Activated CD4-positive, alpha-beta T cell treated with anti-CD3 and anti-CD28 coated beads, Interleukin-2, amount 10 ng/mL, durations not matched to agents 7 days and 5 days (primary cell): ENCODE results near the gene PRR13. TPM values are rescaled to one million over a fixed set of nuclear protein-coding genes. Genes with fewer than 3 reads are reported as not detected.
A peak's percentile ranks its signal among the peaks of the same experiment; 100 is the strongest.
"Not testable (repeated sequence)": the region's sequence is repeated elsewhere in the genome, so short reads cannot be mapped to it uniquely, and the experiment has no call there.

Source experiments
- CTCF ChIA-PET: fragments of 350-600 bp; sonication (Branson Sonifier 250); formaldehyde crosslinking; loops from one replicate; lab custom pipeline; 2021; ENCODE audit warnings: antibody characterized with exemption; lab: Charles Lee
- POLR2A ChIA-PET: fragments of 350-600 bp; sonication (Branson Sonifier 250); formaldehyde crosslinking; loops from one replicate; lab custom pipeline; 2021; ENCODE audit warnings: antibody characterized with exemption; lab: Charles Lee
- DNase-seq: peaks from one replicate; pipeline ENCODE4 v3.0.0-alpha.2; 2020
- H3K27ac Mint-ChIP-seq: one replicate; pipeline ENCODE4 v1.8.0; 2021; ENCODE audit warnings: mild to moderate bottlenecking, moderate library complexity, mixed read lengths
- H3K27me3 Mint-ChIP-seq: one replicate; pipeline ENCODE4 v1.8.0; 2021; ENCODE audit warnings: mixed read lengths
- H3K36me3 Mint-ChIP-seq: one replicate; pipeline ENCODE4 v1.8.0; 2021; ENCODE audit warnings: low read depth, mixed read lengths
- H3K4me1 Mint-ChIP-seq: one replicate; pipeline ENCODE4 v1.8.0; 2021; ENCODE audit warnings: mixed read lengths
- H3K4me3 Mint-ChIP-seq: one replicate; pipeline ENCODE4 v1.8.0; 2021; ENCODE audit warnings: mild to moderate bottlenecking, moderate library complexity, mixed read lengths
- H3K9me3 Mint-ChIP-seq: one replicate; pipeline ENCODE4 v1.8.0; 2021; ENCODE audit warnings: mixed read lengths
- total RNA-seq, 2 experiments: library from RNA; stranded (reverse); gene quantifications; one replicate each; pipeline ENCODE4 v1.2.3, GENCODE V29; 2021

PRR13 gene, protein sequence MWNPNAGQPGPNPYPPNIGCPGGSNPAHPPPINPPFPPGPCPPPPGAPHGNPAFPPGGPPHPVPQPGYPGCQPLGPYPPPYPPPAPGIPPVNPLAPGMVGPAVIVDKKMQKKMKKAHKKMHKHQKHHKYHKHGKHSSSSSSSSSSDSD
- 100 to 1,000 TPM; 223 to 229 TPM for total RNA-seq

DNA sequence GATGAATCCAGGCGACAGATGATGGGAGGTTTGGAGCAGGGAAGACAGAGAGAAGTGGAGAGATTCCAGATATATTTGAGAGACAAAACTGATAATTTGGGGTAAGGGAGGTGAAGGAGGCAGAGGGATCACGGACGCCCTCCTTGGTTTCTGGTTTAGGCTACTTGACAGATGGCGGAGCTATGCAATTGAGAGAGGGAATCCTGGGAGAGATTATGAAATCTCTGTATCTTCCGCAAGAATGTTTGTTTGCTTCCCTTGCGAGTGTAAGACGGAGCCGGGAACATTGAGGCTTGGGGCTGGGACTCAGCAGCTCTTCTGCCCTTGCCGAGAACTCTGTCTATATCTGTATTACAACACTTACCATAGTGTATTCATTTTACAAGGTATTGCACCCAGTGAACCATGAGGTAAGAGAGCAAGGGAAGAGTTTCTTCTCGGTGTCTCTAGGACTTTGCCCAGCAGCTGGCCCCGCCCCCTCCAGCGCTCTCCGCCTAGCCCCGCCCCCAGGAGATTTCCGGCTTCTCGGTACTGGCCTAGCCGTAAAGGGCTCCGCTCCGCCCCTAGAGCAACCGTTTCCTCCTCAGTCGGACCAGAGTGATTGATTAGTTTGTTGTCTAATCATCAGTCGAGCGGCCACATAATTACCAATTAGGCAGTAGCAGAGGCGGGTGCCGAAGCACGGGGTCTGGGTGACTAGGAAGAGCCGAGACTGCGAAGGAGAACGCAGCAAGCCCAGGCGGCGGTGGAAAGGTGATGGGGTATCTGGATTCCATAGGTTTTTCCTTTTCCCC, at the start of gene PRR13:
Gene PRR13, plus strand, starts transcription at position 695 of the 794 bp plus-strand sequence. CDS start 981 bp downstream, outside the sequence.
- peaks cover 39% of the 10 kb centered on the region for H3K4me1 Mint-ChIP-seq
- ChIA-PET CTCF (interaction anchor here (0.5 to 1.7 kb wide), 6 partner anchors 8 to 89 kb away, joined by 3 to 7 read pairs (median 5); no protein-coding TSS in a partner anchor), POLR2A (interaction anchor here (0.6 kb wide), 1 partner anchor 22 kb away, joined by 3 read pairs; no protein-coding TSS in a partner anchor)
- peak within 1 kb of the TSS; percentile 91 for H3K27ac Mint-ChIP-seq
- peak within 1 kb of the TSS; percentile 89 for H3K4me3 Mint-ChIP-seq
- H3K27me3 Mint-ChIP-seq: no peaks in the 10 kb centered on the region
- no peaks in the 10 kb centered on the region for H3K9me3 Mint-ChIP-seq
- peaks cover 25% of the 10 kb centered on the region for H3K36me3 Mint-ChIP-seq
- peak; percentile 100 for DNase-seq

DNA sequence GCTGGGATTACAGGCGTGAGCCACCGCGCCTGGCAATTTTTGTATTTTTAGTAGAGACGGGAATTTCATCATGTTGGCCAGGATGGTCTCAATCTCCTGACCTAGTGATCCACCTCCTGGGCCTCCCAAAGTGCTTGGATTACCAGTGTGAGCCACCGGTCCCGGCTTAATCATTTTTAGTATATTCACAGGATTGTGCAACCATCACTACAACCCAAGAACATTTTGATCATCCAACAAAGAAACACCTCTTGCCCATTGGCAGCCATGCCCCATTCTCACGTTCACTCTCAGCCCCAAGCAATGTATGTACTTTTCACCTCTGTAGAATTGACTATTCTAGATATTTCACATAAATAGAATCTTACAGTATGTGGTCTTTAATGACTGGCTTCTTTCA, 41.6 kb upstream of the PRR13 start:
- H3K27ac Mint-ChIP-seq: no peak overlapping the region
- no peak for DNase-seq
- ChIA-PET CTCF (interaction anchor here (1.0 kb wide), 1 partner anchor 18 kb away, joined by 5 read pairs; no protein-coding TSS in a partner anchor), POLR2A (no interaction called here)
- no peaks in the 10 kb centered on the region for H3K27me3 Mint-ChIP-seq
- no peak overlapping the region for H3K4me3 Mint-ChIP-seq
- peaks cover 16% of the 10 kb centered on the region for H3K4me1 Mint-ChIP-seq
- peaks cover 17% of the 10 kb centered on the region for H3K36me3 Mint-ChIP-seq
- no peaks in the 10 kb centered on the region for H3K9me3 Mint-ChIP-seq

DNA sequence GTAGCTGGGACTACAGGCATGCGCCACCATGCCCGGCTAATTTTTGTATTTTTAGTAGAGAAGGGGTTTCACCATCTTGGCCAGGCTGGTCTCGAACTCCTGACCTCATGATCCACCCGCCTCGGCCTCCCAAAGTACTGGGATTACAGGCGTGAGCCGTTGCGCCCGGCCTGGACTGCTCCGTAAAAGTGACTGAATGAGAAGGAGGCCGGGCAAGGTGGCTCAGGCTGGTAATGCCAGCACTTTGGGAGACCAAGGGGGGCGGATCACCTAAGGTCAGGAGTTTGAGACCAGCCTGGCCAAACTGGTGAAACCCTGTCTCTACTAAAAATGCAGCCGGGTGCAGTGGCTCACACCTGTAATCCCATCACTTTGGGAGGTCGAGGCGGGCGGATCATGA, 39.2 kb upstream of the PRR13 start:
- H3K9me3 Mint-ChIP-seq, DNase-seq, H3K4me1 Mint-ChIP-seq, H3K4me3 Mint-ChIP-seq, H3K27me3 Mint-ChIP-seq, POLR2A ChIA-PET, H3K27ac Mint-ChIP-seq: not testable (repeated sequence)
- CTCF ChIA-PET: interaction anchor here (1.1 to 1.3 kb wide), 2 partner anchors 15 to 49 kb away, joined by 3 read pairs; no protein-coding TSS in a partner anchor
- H3K36me3 Mint-ChIP-seq: peaks cover 24% of the 10 kb centered on the region

DNA sequence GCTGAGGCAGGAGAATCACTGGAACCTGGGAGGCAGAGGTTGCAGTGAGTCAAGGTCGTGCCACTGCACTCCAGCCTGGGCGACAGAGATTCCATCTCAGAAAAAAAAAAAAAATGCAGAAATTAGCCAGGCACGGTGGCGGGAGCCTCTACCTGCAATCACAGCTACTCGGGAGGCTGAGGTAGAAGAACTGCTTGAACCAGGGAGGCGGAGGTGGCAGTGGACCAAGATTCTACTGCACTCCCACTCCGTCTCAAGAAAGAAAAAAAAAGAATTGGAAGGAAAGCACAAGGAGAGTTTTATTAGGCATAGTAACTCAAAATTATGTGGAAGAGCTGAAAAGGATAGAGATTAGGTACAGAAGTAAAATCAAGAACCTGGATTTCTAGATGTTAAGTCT, 38.7 kb upstream of the PRR13 start:
- no peak overlapping the region for H3K4me3 Mint-ChIP-seq
- no peaks in the 10 kb centered on the region for H3K27me3 Mint-ChIP-seq
- CTCF ChIA-PET: interaction anchor here (0.6 to 1.3 kb wide), 3 partner anchors 14 to 82 kb away, joined by 3 to 4 read pairs (median 3); no protein-coding TSS in a partner anchor
- H3K9me3 Mint-ChIP-seq: no peaks in the 10 kb centered on the region
- H3K4me1 Mint-ChIP-seq: peaks cover 3% of the 10 kb centered on the region
- no peak for DNase-seq
- peaks cover 24% of the 10 kb centered on the region for H3K36me3 Mint-ChIP-seq
- POLR2A ChIA-PET: no interaction called here
- no peak overlapping the region for H3K27ac Mint-ChIP-seq

DNA sequence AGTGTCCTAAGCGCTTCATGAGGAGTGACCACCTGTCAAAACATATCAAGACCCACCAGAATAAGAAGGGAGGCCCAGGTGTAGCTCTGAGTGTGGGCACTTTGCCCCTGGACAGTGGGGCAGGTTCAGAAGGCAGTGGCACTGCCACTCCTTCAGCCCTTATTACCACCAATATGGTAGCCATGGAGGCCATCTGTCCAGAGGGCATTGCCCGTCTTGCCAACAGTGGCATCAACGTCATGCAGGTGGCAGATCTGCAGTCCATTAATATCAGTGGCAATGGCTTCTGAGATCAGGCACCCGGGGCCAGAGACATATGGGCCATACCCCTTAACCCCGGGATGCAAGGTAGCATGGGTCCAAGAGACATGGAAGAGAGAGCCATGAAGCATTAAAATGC, 30.6 kb upstream of the PRR13 start:
- H3K4me3 Mint-ChIP-seq: no peak overlapping the region
- H3K27me3 Mint-ChIP-seq: no peaks in the 10 kb centered on the region
- peaks cover 28% of the 10 kb centered on the region for H3K4me1 Mint-ChIP-seq
- H3K36me3 Mint-ChIP-seq: peaks cover 50% of the 10 kb centered on the region
- POLR2A ChIA-PET: no interaction called here
- CTCF ChIA-PET: interaction anchor here (1.9 to 2.7 kb wide), 2 partner anchors 10 to 90 kb away, joined by 6 to 7 read pairs; partner anchors contain the start of gene AAAS
- no peak overlapping the region for H3K27ac Mint-ChIP-seq
- no peaks in the 10 kb centered on the region for H3K9me3 Mint-ChIP-seq
- DNase-seq: no peak

DNA sequence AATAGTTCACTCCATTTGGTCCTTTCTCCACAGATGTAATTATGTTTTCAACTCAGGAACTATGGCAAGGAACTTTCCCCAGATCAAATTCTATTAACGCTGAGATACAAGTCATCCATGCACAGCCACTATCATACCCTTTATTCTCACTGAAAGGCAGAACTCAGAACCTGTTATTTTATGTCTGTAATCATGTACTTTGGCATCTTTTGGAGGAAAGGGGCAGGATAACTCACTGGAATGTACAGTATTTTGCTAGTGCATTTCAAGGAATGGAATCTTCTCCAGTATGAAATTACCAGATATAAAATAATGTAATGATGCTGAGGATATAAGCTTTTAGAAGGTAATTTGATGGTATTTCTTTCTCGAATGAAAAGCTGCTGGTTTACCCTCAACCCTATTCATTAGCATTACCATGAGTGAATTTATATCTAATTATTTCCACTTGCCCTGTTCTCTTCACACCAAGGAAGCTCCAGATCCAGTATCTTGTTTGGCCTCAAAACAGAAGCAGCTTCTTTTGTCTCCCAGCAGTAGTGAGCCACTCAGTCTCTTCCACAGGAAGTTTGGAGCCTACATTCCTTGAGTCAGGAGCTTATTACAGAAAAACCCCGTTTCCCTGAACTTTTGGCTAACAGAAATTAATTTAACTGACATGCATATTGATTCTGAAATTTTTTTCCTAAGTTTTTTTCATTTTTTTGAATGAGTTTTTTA, 27.9 kb upstream of the PRR13 start:
- POLR2A ChIA-PET: interaction anchor here (0.9 kb wide), 1 partner anchor 25 kb away, joined by 3 read pairs; no protein-coding TSS in a partner anchor
- no peaks in the 10 kb centered on the region for H3K9me3 Mint-ChIP-seq
- H3K4me1 Mint-ChIP-seq: peaks cover 45% of the 10 kb centered on the region
- no peak overlapping the region for H3K27ac Mint-ChIP-seq
- DNase-seq: no peak
- CTCF ChIA-PET: interaction anchor here (0.9 to 2.8 kb wide), 2 partner anchors 17 to 61 kb away, joined by 4 to 12 read pairs; no protein-coding TSS in a partner anchor
- H3K4me3 Mint-ChIP-seq: no peak overlapping the region
- H3K27me3 Mint-ChIP-seq: no peaks in the 10 kb centered on the region
- peaks cover 42% of the 10 kb centered on the region for H3K36me3 Mint-ChIP-seq

DNA sequence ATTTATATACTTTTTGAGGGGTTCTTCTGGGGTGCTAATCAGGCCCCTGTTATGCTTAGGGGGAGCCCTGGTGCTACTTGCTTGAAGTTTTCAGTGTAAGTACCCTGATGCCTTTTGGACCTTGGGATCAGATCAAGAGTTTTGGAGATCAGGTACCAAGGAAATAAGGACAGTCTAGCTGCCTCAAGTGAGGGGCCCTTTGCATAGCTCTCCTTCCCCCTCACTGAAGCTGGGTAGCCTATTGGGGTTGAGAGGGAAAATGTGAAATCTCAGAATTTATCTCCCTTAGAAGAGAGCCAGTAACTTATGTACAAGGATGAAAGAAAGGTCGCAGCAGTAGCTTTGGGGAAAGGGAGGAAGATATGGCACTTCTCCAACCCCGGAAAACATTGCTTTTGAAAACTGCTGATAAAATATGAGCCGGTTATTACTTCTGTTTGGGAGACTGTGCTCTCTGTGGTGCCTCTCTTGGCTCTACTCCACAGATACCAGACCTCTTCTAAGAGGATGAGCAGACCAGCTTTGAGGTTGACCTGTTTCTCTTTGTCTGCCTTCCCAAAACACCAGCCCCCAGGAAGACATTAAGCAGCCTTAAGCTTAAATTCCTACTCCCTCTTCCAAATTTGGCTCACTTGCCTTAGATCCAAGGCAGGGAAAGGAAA, 26.6 kb upstream of the PRR13 start:
- Mint-ChIP-seq H3K4me3 (no peak overlapping the region), H3K27ac (no peak overlapping the region), H3K9me3 (no peaks in the 10 kb centered on the region), H3K4me1 (peaks cover 48% of the 10 kb centered on the region), H3K27me3 (no peaks in the 10 kb centered on the region), H3K36me3 (peaks cover 36% of the 10 kb centered on the region)
- POLR2A ChIA-PET: interaction anchor here (0.7 kb wide), 1 partner anchor 14 kb away, joined by 3 read pairs; no protein-coding TSS in a partner anchor
- CTCF ChIA-PET: interaction anchor here (0.6 to 2.8 kb wide), 6 partner anchors 10 to 228 kb away, joined by 3 to 12 read pairs (median 3); no protein-coding TSS in a partner anchor
- no peak for DNase-seq

DNA sequence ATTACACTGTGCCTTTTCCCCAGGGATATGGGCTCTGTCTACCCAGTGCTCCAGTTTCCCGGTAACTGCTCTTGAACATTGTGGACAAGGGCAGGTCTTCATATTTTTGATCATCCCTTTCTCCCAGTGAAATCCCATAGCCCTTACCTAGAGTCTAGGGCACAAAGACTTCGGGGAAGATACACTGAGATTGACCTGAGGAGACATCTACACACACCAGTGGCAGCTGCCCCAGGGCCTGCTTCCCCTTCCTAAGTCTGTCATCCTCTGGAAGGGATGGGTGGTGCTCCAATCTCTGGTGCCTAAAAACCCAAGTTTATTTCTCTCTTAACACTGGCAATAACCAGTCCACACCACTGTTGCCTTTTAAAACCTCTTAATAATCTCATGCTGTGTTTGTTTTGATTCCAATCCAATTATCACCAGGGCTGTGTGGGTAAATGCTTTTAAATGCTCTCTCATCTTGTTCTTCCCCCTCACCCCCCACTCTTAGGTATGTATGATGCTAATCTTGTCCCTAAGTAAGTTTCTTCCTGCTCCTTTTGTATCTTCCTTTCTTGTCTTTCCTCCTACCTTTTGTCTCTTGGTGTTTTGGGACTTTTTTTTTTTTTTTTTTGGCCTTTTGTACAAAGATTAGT, 25.7 kb upstream of the PRR13 start:
- H3K27me3 Mint-ChIP-seq, H3K9me3 Mint-ChIP-seq, DNase-seq, H3K4me3 Mint-ChIP-seq, H3K27ac Mint-ChIP-seq: not testable (repeated sequence)
- ChIA-PET CTCF (interaction anchor here (0.5 to 2.8 kb wide), 3 partner anchors 64 to 126 kb away, joined by 3 to 12 read pairs (median 7); no protein-coding TSS in a partner anchor), POLR2A (interaction anchor here (0.7 kb wide), 1 partner anchor 15 kb away, joined by 3 read pairs; no protein-coding TSS in a partner anchor)
- Mint-ChIP-seq H3K4me1 (peaks cover 50% of the 10 kb centered on the region), H3K36me3 (peaks cover 31% of the 10 kb centered on the region)

DNA sequence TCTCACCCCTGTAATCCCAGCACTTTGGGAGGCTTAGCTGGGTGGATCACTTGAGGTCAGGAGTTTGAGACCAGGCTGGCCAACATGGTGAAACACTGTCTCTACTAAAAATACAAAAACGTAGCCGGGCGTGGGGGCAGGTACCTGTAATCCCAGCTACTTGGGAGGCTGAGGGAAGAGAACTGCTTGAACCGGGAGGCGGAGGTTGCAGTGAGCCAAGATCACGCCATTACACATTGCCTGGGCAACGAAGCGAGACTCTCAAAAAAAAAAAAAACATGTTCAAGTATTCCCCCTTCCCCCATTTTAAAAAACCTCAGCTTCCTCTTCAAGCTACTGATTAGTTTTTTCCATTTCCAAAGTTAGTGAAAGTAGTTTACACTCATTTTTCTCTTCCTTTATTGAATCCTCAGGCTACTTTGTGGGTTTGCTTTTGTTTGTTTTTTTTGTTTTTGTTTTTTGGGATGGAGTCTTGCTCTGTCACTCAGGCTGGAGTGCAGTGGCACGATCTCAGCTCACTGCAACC, 24.2 kb upstream of the PRR13 start:
- H3K4me1 Mint-ChIP-seq: peaks cover 45% of the 10 kb centered on the region
- peak overlapping the region; percentile 47 for H3K27ac Mint-ChIP-seq
- not testable (repeated sequence) for DNase-seq

DNA sequence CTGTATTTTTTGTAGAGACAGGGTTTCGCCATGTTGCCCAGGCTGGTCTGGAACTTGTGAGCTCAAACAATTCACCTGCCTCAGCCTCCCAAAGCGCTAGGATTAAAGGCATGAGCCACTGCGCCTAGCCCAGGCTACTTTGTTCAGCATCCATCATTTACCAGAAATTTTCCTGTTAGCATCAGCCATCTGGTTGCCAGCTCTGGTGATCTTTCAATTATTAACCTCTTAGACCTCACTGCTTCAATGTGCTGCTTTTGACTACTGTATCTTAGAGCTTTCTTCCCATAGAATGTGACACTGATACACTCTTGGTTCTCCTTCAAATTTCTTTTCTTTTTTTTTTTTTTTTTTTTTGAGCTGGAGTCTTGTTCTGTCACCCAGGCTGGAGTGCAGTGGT, 23.3 kb upstream of the PRR13 start:
- Mint-ChIP-seq H3K9me3 (no peaks in the 10 kb centered on the region), H3K4me1 (peaks cover 37% of the 10 kb centered on the region), H3K27me3 (no peaks in the 10 kb centered on the region), H3K36me3 (peaks cover 11% of the 10 kb centered on the region), H3K4me3 (no peak overlapping the region), H3K27ac (no peak overlapping the region)
- no peak for DNase-seq
- ChIA-PET CTCF (interaction anchor here (0.7 to 2.1 kb wide), 10 partner anchors 10 to 91 kb away, joined by 3 to 8 read pairs (median 4); no protein-coding TSS in a partner anchor), POLR2A (no interaction called here)

More for the DNA sequence above, 24.2 kb upstream of the PRR13 start:
- POLR2A ChIA-PET, H3K4me3 Mint-ChIP-seq, H3K9me3 Mint-ChIP-seq, H3K27me3 Mint-ChIP-seq: not testable (repeated sequence)
- peaks cover 17% of the 10 kb centered on the region for H3K36me3 Mint-ChIP-seq
- CTCF ChIA-PET: interaction anchor here (0.6 to 2.1 kb wide), 10 partner anchors 11 to 371 kb away, joined by 3 to 8 read pairs (median 4); no protein-coding TSS in a partner anchor

DNA sequence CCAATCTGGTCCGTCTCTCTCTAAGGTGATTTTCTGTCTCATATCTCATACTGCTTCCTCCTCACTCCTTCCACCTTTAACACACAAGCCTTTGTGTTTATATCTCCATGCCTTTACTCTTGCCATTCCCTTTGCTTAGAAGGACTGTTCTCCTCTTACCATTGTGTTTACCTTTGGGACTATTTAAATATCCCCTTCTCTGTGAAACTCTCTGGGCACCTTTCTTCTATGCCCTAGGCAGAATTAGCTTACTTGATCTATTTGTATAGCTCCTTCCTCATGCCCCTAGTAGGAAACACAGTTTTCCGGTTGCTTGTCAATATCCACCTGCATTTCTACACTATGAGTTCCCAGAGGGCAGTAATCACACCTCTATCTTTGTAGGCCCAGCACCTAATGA, 21.8 kb upstream of the PRR13 start:
- H3K36me3 Mint-ChIP-seq: peaks cover 4% of the 10 kb centered on the region
- H3K9me3 Mint-ChIP-seq: no peaks in the 10 kb centered on the region
- ChIA-PET POLR2A (interaction anchor here (0.6 kb wide), 1 partner anchor 21 kb away, joined by 3 read pairs; no protein-coding TSS in a partner anchor), CTCF (interaction anchor here (2.1 to 2.9 kb wide), 3 partner anchors 67 to 96 kb away, joined by 8 to 28 read pairs (median 17); no protein-coding TSS in a partner anchor)
- no peak overlapping the region for H3K27ac Mint-ChIP-seq
- DNase-seq: no peak
- H3K4me3 Mint-ChIP-seq: no peak overlapping the region
- no peaks in the 10 kb centered on the region for H3K27me3 Mint-ChIP-seq
- H3K4me1 Mint-ChIP-seq: peaks cover 32% of the 10 kb centered on the region
